Astrocyte (in vitro differentiated cells and primary cell): ENCODE measurements around the gene ALPK3.

Experiments used
- EZH2 ChIP-seq: IDR thresholded peaks from 2 replicates; pipeline ENCODE4 v1.6.1; 2012; ENCODE audit warnings: mild to moderate bottlenecking, low read length, inconsistent platforms; ENCODE audit not compliant: insufficient read depth
- TF ChIP-seq, protein P1 (sequence below): IDR thresholded peaks from 2 replicates; pipeline ENCODE4 v1.5.1; 2011; ENCODE audit warnings: low read depth, mild to moderate bottlenecking, inconsistent platforms, low read length, moderate library complexity; ENCODE audit not compliant: insufficient read depth

DNA sequence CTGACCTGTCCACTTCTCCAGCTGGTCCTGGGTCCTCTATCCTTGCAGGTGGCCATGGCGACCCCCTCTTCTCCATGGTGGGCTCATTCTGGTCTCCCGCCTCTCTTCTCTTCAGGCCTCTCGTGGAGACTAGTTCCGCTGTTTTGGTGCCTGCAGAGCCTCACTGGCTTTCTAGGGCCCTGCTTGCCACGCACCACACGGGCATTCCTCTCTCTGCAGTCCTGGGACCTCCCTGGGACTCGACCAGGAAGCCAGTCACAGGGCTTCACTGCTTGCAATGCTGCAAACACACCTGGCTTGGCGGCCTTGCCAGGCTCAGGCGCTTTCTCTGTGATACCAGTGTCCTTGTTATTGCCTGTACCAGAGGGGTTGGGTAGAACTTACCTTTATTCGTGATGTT, 76.5 kb downstream of the ALPK3 start:
- TF ChIP-seq, protein P1, sequence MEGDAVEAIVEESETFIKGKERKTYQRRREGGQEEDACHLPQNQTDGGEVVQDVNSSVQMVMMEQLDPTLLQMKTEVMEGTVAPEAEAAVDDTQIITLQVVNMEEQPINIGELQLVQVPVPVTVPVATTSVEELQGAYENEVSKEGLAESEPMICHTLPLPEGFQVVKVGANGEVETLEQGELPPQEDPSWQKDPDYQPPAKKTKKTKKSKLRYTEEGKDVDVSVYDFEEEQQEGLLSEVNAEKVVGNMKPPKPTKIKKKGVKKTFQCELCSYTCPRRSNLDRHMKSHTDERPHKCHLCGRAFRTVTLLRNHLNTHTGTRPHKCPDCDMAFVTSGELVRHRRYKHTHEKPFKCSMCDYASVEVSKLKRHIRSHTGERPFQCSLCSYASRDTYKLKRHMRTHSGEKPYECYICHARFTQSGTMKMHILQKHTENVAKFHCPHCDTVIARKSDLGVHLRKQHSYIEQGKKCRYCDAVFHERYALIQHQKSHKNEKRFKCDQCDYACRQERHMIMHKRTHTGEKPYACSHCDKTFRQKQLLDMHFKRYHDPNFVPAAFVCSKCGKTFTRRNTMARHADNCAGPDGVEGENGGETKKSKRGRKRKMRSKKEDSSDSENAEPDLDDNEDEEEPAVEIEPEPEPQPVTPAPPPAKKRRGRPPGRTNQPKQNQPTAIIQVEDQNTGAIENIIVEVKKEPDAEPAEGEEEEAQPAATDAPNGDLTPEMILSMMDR: no peak
- no peak for TF ChIP-seq EZH2
